Left lung (tissue), 10 donors: Measurements from ENCODE around the gene ZNF740. TPM values are rescaled to one million over a fixed set of nuclear protein-coding genes. Genes with fewer than 3 reads are reported as not detected.

Experiments
- ATAC-seq: fragments of 200-7000 bp; cut with Tn5 transposase; one replicate; pipeline ENCODE4 v1.9.1; 2020; ENCODE audit warnings: moderate library complexity
- DNase-seq, 4 donors: peaks; one replicate each; pipeline ENCODE4 v3.0.0-alpha.2; 2013 to 2020
- H3K27ac ChIP-seq, 2 donors: fragments of 200-600 bp; sonication (generic) in 1 of 2; one replicate each; pipeline versions ENCODE4 v1.5.0 to v1.8.0; 2020 to 2021
- H3K27me3 ChIP-seq, 2 donors: fragments of 200-600 bp; sonication (generic) in 1 of 2; one replicate each; pipeline versions ENCODE4 v1.5.0 to v1.8.0; 2020 to 2021
- H3K36me3 ChIP-seq, 2 donors: fragments of 200-600 bp; sonication (generic) in 1 of 2; one replicate each; pipeline versions ENCODE4 v1.5.0 to v1.8.0; 2020 to 2021
- H3K4me1 ChIP-seq, 2 donors: fragments of 200-600 bp; one replicate each; pipeline ENCODE4 v1.8.0; 2021
- H3K4me3 ChIP-seq, 2 donors: fragments of 200-600 bp; sonication (generic) in 1 of 2; one replicate each; pipeline versions ENCODE4 v1.5.0 to v1.8.0; 2020 to 2021; ENCODE audit warnings: mild to moderate bottlenecking in 1 of 2
- H3K9me3 ChIP-seq, 2 donors: fragments of 200-600 bp; sonication (generic) in 1 of 2; one replicate each; pipeline versions ENCODE4 v1.5.0 to v1.8.0; 2020 to 2021
- CTCF ChIP-seq, 2 donors: fragments of 200-600 bp; sonication (generic) in 1 of 2; IDR thresholded peaks; one replicate each; pipeline versions ENCODE4 v1.5.0 to v1.8.0; 2021; ENCODE audit warnings: antibody characterized with exemption in 2 of 2
- intact Hi-C, 2 donors: fragments of 100-400 bp; cut with DNase I; formaldehyde crosslinking; loops; one replicate each; pipeline versions ENCODE4 v1.11.2 to v1.14.2; 2022
- polyA plus RNA-seq, 6 donors: library from polyadenylated mRNA; unstranded; fragments of 120-200 nt; gene quantifications; one replicate each; pipeline ENCODE4 v1.2.1, GENCODE V29; 2013; ENCODE audit not compliant: insufficient read length in 6 of 6
- total RNA-seq, 2 donors: library from RNA; stranded (reverse); fragmentation: NEBNext Ultra II Directional; extraction: Animal tissue kit (Norgen Biotek cat#: 25700); gene quantifications; one replicate each; pipeline ENCODE4 v1.2.1, GENCODE V29; 2021
- donor health status: DM: no; HTN: yes; CAD: no.
- donor health status: DM: no; HTN: no; CAD: no.

The ZNF740 gene
- total and polyA plus RNA-seq, 8 donors, result 34.6 to 67.4 (median 62.0) TPM

GRCh38 chr12:53208435-53208834, 27.9 kb downstream of the ZNF740 start:
- H3K9me3 ChIP-seq, result no peaks in the 10 kb centered on the region
- H3K4me1 ChIP-seq, result peaks cover 8 to 56% of the 10 kb centered on the region in 2 donors
- intact Hi-C loops, result no loop called here
- peaks cover 0 to 34% of the 10 kb centered on the region in 2 donors for H3K36me3 ChIP-seq
- TF ChIP-seq CTCF (IDR thresholded peaks at IDR 0.05), result no peak
- DNase-seq, result no peak
- H3K4me3 ChIP-seq, result no peak overlapping the region
- H3K27me3 ChIP-seq, result no peaks in the 10 kb centered on the region
- H3K27ac ChIP-seq, result peak overlapping the region in 1 of 2 donors; percentile 76
- ATAC-seq, result no peak

- ATAC-seq, result no peak
- intact Hi-C loops, result no loop called here
- no peak for TF ChIP-seq CTCF (IDR thresholded peaks at IDR 0.05)
- Histone ChIP-seq H3K27ac (peak overlapping the region in 1 of 2 donors; percentile 76), H3K4me1 (peaks cover 8 to 61% of the 10 kb centered on the region in 2 donors), H3K27me3 (no peaks in the 10 kb centered on the region), H3K4me3 (peak overlapping the region in 1 of 2 donors; percentile 20), H3K9me3 (no peaks in the 10 kb centered on the region), H3K36me3 (peaks cover 0 to 40% of the 10 kb centered on the region in 2 donors)
- DNase-seq, result no peak
Measured at GRCh38 chr12:53208877-53209463, 28.4 kb downstream of the ZNF740 start.

GRCh38 chr12:53210843-53211242, 30.3 kb downstream of the ZNF740 start:
- Histone ChIP-seq H3K27ac (no peak overlapping the region), H3K27me3 (no peaks in the 10 kb centered on the region), H3K4me1 (peaks cover 8 to 66% of the 10 kb centered on the region in 2 donors), H3K4me3 (no peak overlapping the region), H3K9me3 (no peaks in the 10 kb centered on the region), H3K36me3 (peaks cover 0 to 46% of the 10 kb centered on the region in 2 donors)
- TF ChIP-seq CTCF (IDR thresholded peaks at IDR 0.05), result no peak
- ATAC-seq (no peak), DNase-seq (no peak)
- intact Hi-C loops, result no loop called here

GRCh38 chr12:53211476-53212381, 31.2 kb downstream of the ZNF740 start:
- DNase-seq (no peak), ATAC-seq (no peak)
- no peaks in the 10 kb centered on the region for H3K27me3 ChIP-seq
- H3K4me3 ChIP-seq, result no peak overlapping the region
- H3K9me3 ChIP-seq, result no peaks in the 10 kb centered on the region
- peaks cover 10 to 66% of the 10 kb centered on the region in 2 donors for H3K4me1 ChIP-seq
- no peak for TF ChIP-seq CTCF (IDR thresholded peaks at IDR 0.05)
- H3K36me3 ChIP-seq, result peaks cover 0 to 46% of the 10 kb centered on the region in 2 donors
- no peak overlapping the region for H3K27ac ChIP-seq
- intact Hi-C loops, result loop anchor here in 1 of 2 donors (2.0 kb wide), 1 partner anchor 77 kb away; no protein-coding TSS in a partner anchor

GRCh38 chr12:53212931-53213330, 32.4 kb downstream of the ZNF740 start:
- DNase-seq, result no peak
- no peak for TF ChIP-seq CTCF (IDR thresholded peaks at IDR 0.05)
- Histone ChIP-seq H3K4me1 (peaks cover 21 to 66% of the 10 kb centered on the region in 2 donors), H3K9me3 (no peaks in the 10 kb centered on the region), H3K36me3 (peaks cover 0 to 46% of the 10 kb centered on the region in 2 donors), H3K27me3 (no peaks in the 10 kb centered on the region), H3K27ac (no peak overlapping the region), H3K4me3 (no peak overlapping the region)
- intact Hi-C loops, result loop anchor here in 1 of 2 donors (2.0 kb wide), 1 partner anchor 76 kb away; no protein-coding TSS in a partner anchor
- no peak for ATAC-seq
